HFF-Myc (cell line): ENCODE results near the gene PSPH.
"Not testable (repeated sequence)": the region's sequence is repeated elsewhere in the genome, so short reads cannot be mapped to it uniquely, and the experiment has no call there.

ENCODE experiments used
- DNase-seq: peaks from one replicate; pipeline ENCODE4 v3.0.0-alpha.2; 2011; ENCODE audit warnings: low read depth; ENCODE audit errors: extremely low read depth
- H3K4me3 ChIP-seq: replicated peaks from 2 replicates; pipeline ENCODE4 v1.5.1; 2011; ENCODE audit warnings: low read depth, mild to moderate bottlenecking, control low read depth, low read length
- TF ChIP-seq, protein P1 (sequence below): IDR thresholded peaks from 2 replicates; pipeline ENCODE4 v1.5.1; 2012; ENCODE audit warnings: mild to moderate bottlenecking, low read depth, low read length, control low read depth; ENCODE audit errors: missing control alignments

Gene PSPH

DNA sequence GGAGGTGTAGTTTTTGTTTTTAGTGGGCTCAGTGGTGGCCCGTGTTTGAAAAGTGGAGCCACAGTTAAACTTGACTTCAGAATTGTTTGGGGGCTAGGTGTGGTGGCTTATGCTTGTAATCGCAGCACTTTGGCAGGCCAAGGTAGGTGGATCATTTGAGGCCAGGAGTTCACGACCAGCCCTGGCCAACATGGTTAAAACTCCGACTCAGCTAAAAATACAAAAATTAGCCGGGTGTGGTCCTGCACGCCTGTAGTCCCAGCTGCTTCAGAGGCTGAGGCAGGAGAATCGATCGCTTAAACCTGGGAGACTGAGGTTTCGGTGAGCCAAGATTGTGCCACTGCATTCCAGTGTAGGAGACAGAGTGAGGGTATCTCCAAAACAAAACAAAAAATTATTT lies 2.1 kb upstream of the PSPH start:
- TF ChIP-seq, protein P1, sequence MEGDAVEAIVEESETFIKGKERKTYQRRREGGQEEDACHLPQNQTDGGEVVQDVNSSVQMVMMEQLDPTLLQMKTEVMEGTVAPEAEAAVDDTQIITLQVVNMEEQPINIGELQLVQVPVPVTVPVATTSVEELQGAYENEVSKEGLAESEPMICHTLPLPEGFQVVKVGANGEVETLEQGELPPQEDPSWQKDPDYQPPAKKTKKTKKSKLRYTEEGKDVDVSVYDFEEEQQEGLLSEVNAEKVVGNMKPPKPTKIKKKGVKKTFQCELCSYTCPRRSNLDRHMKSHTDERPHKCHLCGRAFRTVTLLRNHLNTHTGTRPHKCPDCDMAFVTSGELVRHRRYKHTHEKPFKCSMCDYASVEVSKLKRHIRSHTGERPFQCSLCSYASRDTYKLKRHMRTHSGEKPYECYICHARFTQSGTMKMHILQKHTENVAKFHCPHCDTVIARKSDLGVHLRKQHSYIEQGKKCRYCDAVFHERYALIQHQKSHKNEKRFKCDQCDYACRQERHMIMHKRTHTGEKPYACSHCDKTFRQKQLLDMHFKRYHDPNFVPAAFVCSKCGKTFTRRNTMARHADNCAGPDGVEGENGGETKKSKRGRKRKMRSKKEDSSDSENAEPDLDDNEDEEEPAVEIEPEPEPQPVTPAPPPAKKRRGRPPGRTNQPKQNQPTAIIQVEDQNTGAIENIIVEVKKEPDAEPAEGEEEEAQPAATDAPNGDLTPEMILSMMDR = no peak
- H3K4me3 ChIP-seq = peak overlapping the region; percentile 96
- no peak for DNase-seq

DNA sequence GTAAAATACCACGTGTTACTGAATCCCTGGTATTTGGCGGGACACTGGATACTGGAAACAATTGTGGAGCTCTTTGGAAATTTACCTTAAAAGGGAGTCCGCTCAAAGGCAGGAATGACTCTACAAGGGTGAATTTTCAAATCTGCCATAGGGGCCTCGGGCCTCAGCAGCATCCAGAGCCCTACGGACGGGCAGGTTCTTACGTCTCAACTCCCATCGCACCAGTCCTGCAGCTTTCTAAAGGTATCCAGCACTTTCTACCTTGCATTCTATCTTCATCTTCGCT lies 248 bp downstream of the PSPH start:
- TF ChIP-seq, protein P1 = no peak
- peak overlapping the region; percentile 96 for H3K4me3 ChIP-seq
- DNase-seq = no peak

- DNase-seq, H3K4me3 ChIP-seq: not testable (repeated sequence)
Observed at GRCh38 chr7:56048763-56049162, 2.5 kb downstream of the PSPH start.

GRCh38 chr7:56048245-56048644 lies 3.0 kb downstream of the PSPH start:
- no peak for DNase-seq
- no peak overlapping the region for H3K4me3 ChIP-seq
- TF ChIP-seq, protein P1 = no peak

DNA sequence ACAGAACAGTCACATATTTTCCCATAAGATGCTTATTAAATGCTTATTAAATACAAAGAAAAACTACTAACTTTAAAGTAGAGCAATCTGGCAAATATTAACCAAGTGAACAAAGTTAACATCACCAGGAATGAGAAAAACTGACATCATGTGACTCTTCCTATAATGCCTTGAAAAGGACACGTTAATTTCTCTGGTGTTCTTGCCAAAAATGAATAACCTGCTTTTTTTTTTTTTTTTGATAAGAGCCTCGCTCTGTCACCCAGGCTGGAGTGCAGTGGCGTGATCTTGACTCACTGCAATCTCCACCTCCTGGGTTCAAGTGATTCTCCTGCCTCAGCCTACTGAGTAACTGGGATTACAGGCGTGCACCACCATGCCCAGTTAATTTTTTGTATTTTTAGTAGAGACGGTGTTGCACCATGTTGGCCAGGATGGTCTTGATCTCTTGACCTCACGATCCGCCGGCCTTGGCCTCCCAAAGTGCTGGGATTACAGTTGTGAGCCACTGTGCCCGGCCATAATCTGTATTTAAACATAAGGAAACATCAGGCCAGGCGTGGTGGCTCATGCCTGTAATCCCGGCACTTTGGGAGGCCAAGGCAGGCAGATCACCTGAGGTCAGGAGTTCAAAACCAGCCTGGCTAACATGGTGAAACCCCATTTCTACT lies 3.7 kb downstream of the PSPH start:
- H3K4me3 ChIP-seq, DNase-seq: not testable (repeated sequence)

DNA sequence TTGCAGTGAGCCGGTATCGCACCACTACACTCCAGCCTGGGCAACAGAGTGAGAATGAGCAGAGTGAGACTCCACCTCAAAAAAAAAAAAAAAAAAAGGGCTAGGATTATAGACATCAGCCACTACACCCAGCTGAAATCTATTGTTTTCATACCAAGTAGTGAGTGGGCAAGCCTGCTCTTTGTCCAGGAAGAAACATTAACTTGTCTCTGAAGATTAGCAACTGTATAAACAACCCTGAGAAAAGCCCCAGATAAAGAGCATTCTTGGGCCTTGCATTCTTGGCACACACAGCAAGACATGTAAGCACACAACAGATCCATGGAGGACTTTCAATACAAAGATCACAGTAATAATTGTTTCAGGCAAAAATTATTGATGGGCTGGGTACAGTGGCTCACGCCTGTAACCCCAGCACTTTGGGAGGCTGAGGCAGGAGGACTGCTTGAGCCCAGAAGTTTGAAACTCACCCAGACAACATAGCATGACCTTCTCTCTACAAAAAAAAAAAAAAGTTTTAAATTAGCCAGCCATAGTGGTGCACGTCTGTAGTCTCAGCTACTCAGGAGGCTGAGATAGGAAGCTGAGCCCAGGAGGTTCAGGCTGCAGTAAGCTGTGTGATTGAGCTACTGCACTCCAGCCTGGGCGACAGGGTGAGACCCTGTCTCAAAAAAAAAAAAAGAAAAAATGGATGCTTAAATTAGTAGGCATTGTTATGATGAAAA lies 4.4 kb downstream of the PSPH start:
- TF ChIP-seq, protein P1 = no peak
- peak; percentile 74 for DNase-seq
- no peak overlapping the region for H3K4me3 ChIP-seq

- not testable (repeated sequence) for H3K4me3 ChIP-seq, DNase-seq
Observed at GRCh38 chr7:56045758-56046157, 5.5 kb downstream of the PSPH start.

DNA sequence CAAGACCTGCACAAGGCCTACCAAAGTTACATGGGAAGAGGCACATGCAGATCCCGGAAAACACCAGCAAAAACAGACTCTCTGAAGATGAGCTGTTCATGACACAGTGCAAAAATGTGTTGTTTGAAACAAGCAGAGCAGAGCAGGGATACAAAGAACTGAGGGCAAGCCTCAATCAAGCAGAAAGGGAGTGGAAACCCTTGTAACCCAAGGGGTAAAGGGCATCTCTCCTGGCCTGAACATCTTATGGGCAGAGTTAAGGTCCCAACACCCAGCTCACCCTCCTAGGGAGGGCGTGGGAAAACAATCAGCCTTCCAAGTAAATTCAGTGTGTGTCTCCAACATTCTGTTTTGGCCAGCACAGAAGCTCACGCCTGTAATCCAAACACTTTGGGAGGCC lies 10.5 kb downstream of the PSPH start:
- no peak for DNase-seq
- no peak overlapping the region for H3K4me3 ChIP-seq
- TF ChIP-seq, protein P1 = no peak
